ENCODE results near the gene REP15. TPM values are rescaled to one million over a fixed set of nuclear protein-coding genes. Genes with fewer than 3 reads are reported as not detected.

Gene REP15
- total and polyA plus RNA-seq, 2 experiments from 2014 or later: 0.57 TPM; not detected in 1

GRCh38 chr12:27686147-27686546, 10.1 kb upstream of the REP15 start:
- no peak overlapping the region for H3K4me3 ChIP-seq
- H3K4me1 ChIP-seq (ENCODE audit: low read depth): no peaks in the 10 kb centered on the region
- H3K9me3 ChIP-seq (ENCODE audit: low read depth): no peaks in the 10 kb centered on the region
- no peak for DNase-seq (ENCODE audit: low read depth in 1 of 2, low spot score in 1 of 2)
- H3K27ac ChIP-seq: no peak overlapping the region
- no peaks in the 10 kb centered on the region for H3K27me3 ChIP-seq
- no peak for TF ChIP-seq CTCF (IDR thresholded peaks at IDR 0.05; ENCODE audit: low read depth, low read length)
- peaks cover 24% of the 10 kb centered on the region for H3K36me3 ChIP-seq

- H3K36me3 ChIP-seq: peaks cover 23% of the 10 kb centered on the region
- H3K9me3 ChIP-seq (ENCODE audit: low read depth): no peaks in the 10 kb centered on the region
- DNase-seq (ENCODE audit: low read depth in 1 of 2, low spot score in 1 of 2): no peak
- no peak overlapping the region for H3K27ac ChIP-seq
- no peak overlapping the region for H3K4me3 ChIP-seq
- H3K27me3 ChIP-seq: no peaks in the 10 kb centered on the region
- TF ChIP-seq CTCF (IDR thresholded peaks at IDR 0.05; ENCODE audit: low read depth, low read length): no peak
- no peaks in the 10 kb centered on the region for H3K4me1 ChIP-seq (ENCODE audit: low read depth)
Measured at GRCh38 chr12:27688671-27689070, 7.6 kb upstream of the REP15 start.

GRCh38 chr12:27689558-27690180, 6.6 kb upstream of the REP15 start:
- DNase-seq (ENCODE audit: low read depth in 1 of 2, low spot score in 1 of 2): no peak
- Histone ChIP-seq H3K27me3 (no peaks in the 10 kb centered on the region), H3K27ac (no peak overlapping the region), H3K4me1 (ENCODE audit: low read depth) (no peaks in the 10 kb centered on the region), H3K36me3 (peaks cover 19% of the 10 kb centered on the region), H3K4me3 (no peak overlapping the region), H3K9me3 (ENCODE audit: low read depth) (no peaks in the 10 kb centered on the region)
- no peak for TF ChIP-seq CTCF (IDR thresholded peaks at IDR 0.05; ENCODE audit: low read depth, low read length)

- TF ChIP-seq CTCF (IDR thresholded peaks at IDR 0.05; ENCODE audit: low read depth, low read length): no peak
- no peak for DNase-seq (ENCODE audit: low read depth in 1 of 2, low spot score in 1 of 2)
- Histone ChIP-seq H3K4me3 (no peak overlapping the region), H3K27me3 (no peaks in the 10 kb centered on the region), H3K9me3 (ENCODE audit: low read depth) (no peaks in the 10 kb centered on the region), H3K27ac (no peak overlapping the region), H3K4me1 (ENCODE audit: low read depth) (no peaks in the 10 kb centered on the region), H3K36me3 (peaks cover 15% of the 10 kb centered on the region)
Measured at GRCh38 chr12:27693403-27693802, 2.8 kb upstream of the REP15 start.

GRCh38 chr12:27695556-27696292, 523 bp upstream of the REP15 start:
- Histone ChIP-seq H3K4me1 (ENCODE audit: low read depth) (no peaks in the 10 kb centered on the region), H3K27ac (no peak overlapping the region), H3K27me3 (no peaks in the 10 kb centered on the region), H3K9me3 (ENCODE audit: low read depth) (no peaks in the 10 kb centered on the region), H3K4me3 (no peak overlapping the region), H3K36me3 (peaks cover 8% of the 10 kb centered on the region)
- no peak for DNase-seq (ENCODE audit: low read depth in 1 of 2, low spot score in 1 of 2)
- TF ChIP-seq CTCF (IDR thresholded peaks at IDR 0.05; ENCODE audit: low read depth, low read length): no peak

Data from cardiac muscle cell (in vitro differentiated cells and primary cell).